Hepatocyte (in vitro differentiated cells): Measurements from ENCODE around the gene TMEM231.

Experiments used
- EZH2 ChIP-seq: fragments of 200-600 bp; sonication (generic); IDR thresholded peaks from 2 replicates; pipeline ENCODE4 v1.6.1; 2016; ENCODE audit warnings: antibody characterized with exemption, mild to moderate bottlenecking, borderline replicate concordance
- EZH2phosphoT487 ChIP-seq: fragments of 200-600 bp; sonication (generic); IDR thresholded peaks from one replicate; pipeline ENCODE4 v1.6.1; 2018; ENCODE audit warnings: antibody characterized with exemption, mild to moderate bottlenecking, low read depth, moderate library complexity; ENCODE audit not compliant: unreplicated experiment, severe bottlenecking
- TF ChIP-seq, protein P1 (sequence below): fragments of 200-600 bp; sonication (generic); IDR thresholded peaks from 2 replicates; pipeline ENCODE4 v1.5.1; 2016; ENCODE audit warnings: antibody characterized with exemption, mild to moderate bottlenecking; ENCODE audit not compliant: poor library complexity

DNA sequence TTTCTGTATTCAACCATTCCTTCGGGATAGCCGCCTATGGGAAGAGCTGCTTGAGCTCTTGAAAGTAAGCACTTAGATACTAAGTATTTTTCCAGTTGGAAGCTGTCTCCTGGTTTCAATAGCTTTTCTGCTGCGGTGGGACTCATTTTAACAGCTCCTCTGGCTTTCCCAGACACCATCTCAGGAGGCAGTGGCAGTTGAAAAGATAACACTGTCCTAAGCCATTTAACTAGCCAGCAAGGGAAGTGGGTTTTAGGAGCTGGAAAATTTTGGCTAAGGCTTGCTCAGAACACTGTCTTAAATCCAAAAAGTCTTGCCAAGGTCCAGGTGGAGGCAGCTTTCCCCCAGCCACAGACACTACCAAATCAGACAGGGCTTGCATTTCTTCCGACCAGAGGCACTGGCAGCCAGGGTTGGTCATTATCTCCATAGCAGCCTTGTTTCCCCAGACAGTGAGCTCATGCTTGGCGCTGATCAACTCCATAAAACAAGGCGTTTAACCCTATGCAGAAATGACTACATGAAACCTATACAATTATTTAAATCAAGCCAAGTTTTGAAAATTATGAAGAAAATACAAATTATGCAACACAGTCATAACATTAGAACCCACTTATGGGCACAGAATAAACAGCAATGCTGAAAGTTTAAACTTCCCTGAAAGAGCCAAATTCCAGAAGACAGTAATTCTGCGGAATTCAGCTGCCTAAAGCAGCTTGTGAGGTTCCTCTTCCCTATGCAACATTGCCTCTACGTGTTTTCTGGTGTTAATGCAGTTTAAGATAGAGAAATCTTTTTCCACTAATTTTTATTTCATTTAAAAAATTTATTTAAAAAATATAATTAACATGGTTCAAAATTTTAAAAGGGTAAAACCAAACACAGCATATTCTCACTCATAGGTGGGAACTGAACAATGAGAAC is 35.1 kb upstream of the TMEM231 start:
- TF ChIP-seq EZH2 (no peak), EZH2phosphoT487 (no peak)
- TF ChIP-seq, protein P1, sequence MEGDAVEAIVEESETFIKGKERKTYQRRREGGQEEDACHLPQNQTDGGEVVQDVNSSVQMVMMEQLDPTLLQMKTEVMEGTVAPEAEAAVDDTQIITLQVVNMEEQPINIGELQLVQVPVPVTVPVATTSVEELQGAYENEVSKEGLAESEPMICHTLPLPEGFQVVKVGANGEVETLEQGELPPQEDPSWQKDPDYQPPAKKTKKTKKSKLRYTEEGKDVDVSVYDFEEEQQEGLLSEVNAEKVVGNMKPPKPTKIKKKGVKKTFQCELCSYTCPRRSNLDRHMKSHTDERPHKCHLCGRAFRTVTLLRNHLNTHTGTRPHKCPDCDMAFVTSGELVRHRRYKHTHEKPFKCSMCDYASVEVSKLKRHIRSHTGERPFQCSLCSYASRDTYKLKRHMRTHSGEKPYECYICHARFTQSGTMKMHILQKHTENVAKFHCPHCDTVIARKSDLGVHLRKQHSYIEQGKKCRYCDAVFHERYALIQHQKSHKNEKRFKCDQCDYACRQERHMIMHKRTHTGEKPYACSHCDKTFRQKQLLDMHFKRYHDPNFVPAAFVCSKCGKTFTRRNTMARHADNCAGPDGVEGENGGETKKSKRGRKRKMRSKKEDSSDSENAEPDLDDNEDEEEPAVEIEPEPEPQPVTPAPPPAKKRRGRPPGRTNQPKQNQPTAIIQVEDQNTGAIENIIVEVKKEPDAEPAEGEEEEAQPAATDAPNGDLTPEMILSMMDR = peak; percentile 40
